Adrenal gland (tissue), 12 donors: Measurements from ENCODE around the gene GRWD1. TPM values are rescaled to one million over a fixed set of nuclear protein-coding genes. Genes with fewer than 3 reads are reported as not detected.
A peak's percentile ranks its signal among the peaks of the same experiment; 100 is the strongest.

Source experiments
- DNase-seq, 7 donors: peaks; one replicate each; pipeline ENCODE4 v3.0.0-alpha.2; 2019 to 2020
- H3K27ac ChIP-seq, 5 donors: fragments of 200-600 bp; sonication (generic) in 4 of 5; 1 replicate in 3 of 5; 2 replicates in 2 of 5; pipeline versions ENCODE4 v1.5.1 to v1.8.0; 2016 to 2020; ENCODE audit warnings: mild to moderate bottlenecking in 1 of 5
- H3K27me3 ChIP-seq: fragments of 200-600 bp; 2 replicates; pipeline ENCODE4 v1.8.0; 2021
- H3K36me3 ChIP-seq, 2 donors: fragments of 200-600 bp; replicated peaks in 1 of 2; 1 replicate in 1 of 2; 2 replicates in 1 of 2; pipeline versions ENCODE4 v1.5.1 to v1.8.0; 2018 to 2022
- H3K4me1 ChIP-seq, 2 donors: fragments of 200-600 bp; replicated peaks in 1 of 2; 1 replicate in 1 of 2; 2 replicates in 1 of 2; pipeline versions ENCODE4 v1.5.1 to v1.8.0; 2018 to 2021
- H3K4me3 ChIP-seq, 4 donors: fragments of 200-600 bp; sonication (generic) in 3 of 4; one replicate each; pipeline ENCODE4 v1.5.1; 2016 to 2018
- H3K9me3 ChIP-seq, 3 donors: fragments of 200-600 bp; sonication (generic) in 1 of 3; replicated peaks in 1 of 3; 1 replicate in 2 of 3; 2 replicates in 1 of 3; pipeline versions ENCODE4 v1.5.1 to v1.8.0; 2016 to 2021
- POLR2A ChIP-seq, 2 donors: fragments of 450-650 bp; IDR thresholded peaks; one replicate each; pipeline ENCODE4 v1.6.1; 2017; ENCODE audit warnings: antibody characterized with exemption in 2 of 2, mild to moderate bottlenecking in 2 of 2, moderate library complexity in 1 of 2
- WGBS, 4 donors: extraction: QIAGEN DNeasy Blood & Tissue Kit in 2 of 4; methylation state at CpG; one replicate each; pipeline versions ENCODE4 v1.1.5 to v1.1.7; 2013 to 2017; 5-methylcytosine and 5-hydroxymethylcytosine counted together
- intact Hi-C, 2 donors: fragments of 100-400 bp; cut with DNase I; formaldehyde crosslinking; loops; one replicate each; pipeline versions ENCODE4 v1.14.1 to v1.15.0; 2022 to 2023
- polyA plus RNA-seq, 3 donors: library from polyadenylated mRNA; stranded (reverse); fragments of 200-250 nt in 2 of 3; fragments of 350-450 nt in 1 of 3; fragmentation: Illumina TruSeq in 1 of 3; extraction: RNeasy Lipid Tissue Mini Kit (QIAGEN cat#74804) in 1 of 3; gene quantifications; one replicate each; pipeline ENCODE4 v1.2.3, GENCODE V29; 2013 to 2014
- total RNA-seq, 9 donors: library from RNA; depleted of rRNA in 4 of 9; stranded (reverse); fragments of >200 nt in 4 of 9; fragments of 120-200 nt in 1 of 9; fragmentation: NEBNext Ultra II Directional in 1 of 9; extraction: Animal tissue kit (Norgen Biotek cat#: 25700) in 1 of 9; gene quantifications; one replicate each; pipeline versions ENCODE4 v1.1.0 to v1.2.4, GENCODE V29; 2013 to 2023
- TF ChIP-seq, protein P1 (sequence below), 6 experiments: fragments of 450-650 bp in 4 of 6; fragments of 200-600 bp in 2 of 6; sonication (generic) in 1 of 6; IDR thresholded peaks; 1 replicate in 5 of 6; 2 replicates in 1 of 6; pipeline versions ENCODE4 v1.5.1 to v1.8.0; 2016 to 2021; ENCODE audit warnings: antibody characterized with exemption in 6 of 6, mild to moderate bottlenecking in 2 of 6, moderate library complexity in 1 of 6
- donor health status: healthy with polysubstance abuse.
- donor health status: Bipolar disorder and iron deficiency.
- donor health status: DM: yes; HTN: yes; CAD: no.
- donor health status: DM: no; HTN: no; CAD: no.
- donor health status: DM: no; HTN: no; CAD: no.
- donor health status: DM: yes; HTN: yes; CAD: no.

The GRWD1 gene
- total and polyA plus RNA-seq, 12 donors = 6.6 to 48.4 (median 24.0) TPM

DNA sequence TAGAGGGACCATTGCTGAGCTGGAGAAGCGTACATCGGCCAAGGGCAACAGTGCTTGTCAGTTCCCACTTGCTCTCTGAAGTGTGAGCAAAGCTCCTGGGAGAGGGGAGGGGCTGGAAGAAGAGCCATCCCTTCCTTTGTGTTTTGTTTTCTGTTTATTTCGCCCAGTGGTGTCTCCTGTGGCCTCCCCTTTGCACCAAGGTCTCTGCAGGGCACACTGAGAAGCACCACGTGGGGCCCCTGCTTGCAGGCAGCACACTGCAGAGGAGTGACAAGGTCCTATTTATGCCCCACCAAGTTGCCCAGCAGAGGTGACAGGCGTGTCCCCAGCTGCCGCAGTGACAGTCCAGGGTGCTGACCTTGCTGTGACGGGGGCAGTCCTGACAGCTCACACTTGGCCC is 28.4 kb upstream of the GRWD1 start:
- Histone ChIP-seq H3K36me3 (no peaks in the 10 kb centered on the region), H3K27ac (no peak overlapping the region), H3K27me3 (no peaks in the 10 kb centered on the region), H3K4me3 (no peak overlapping the region), H3K9me3 (no peaks in the 10 kb centered on the region), H3K4me1 (peaks cover 0 to 3% of the 10 kb centered on the region in 2 donors)
- WGBS, 4 donors = 36 to 46% (median 44%) methylated on average over 5 to 7 of the region's 7 CpGs
- DNase-seq = peak in 4 of 7 donors; percentile 54 to 68 (median 61)
- intact Hi-C loops = no loop called here
- TF ChIP-seq, protein P1, sequence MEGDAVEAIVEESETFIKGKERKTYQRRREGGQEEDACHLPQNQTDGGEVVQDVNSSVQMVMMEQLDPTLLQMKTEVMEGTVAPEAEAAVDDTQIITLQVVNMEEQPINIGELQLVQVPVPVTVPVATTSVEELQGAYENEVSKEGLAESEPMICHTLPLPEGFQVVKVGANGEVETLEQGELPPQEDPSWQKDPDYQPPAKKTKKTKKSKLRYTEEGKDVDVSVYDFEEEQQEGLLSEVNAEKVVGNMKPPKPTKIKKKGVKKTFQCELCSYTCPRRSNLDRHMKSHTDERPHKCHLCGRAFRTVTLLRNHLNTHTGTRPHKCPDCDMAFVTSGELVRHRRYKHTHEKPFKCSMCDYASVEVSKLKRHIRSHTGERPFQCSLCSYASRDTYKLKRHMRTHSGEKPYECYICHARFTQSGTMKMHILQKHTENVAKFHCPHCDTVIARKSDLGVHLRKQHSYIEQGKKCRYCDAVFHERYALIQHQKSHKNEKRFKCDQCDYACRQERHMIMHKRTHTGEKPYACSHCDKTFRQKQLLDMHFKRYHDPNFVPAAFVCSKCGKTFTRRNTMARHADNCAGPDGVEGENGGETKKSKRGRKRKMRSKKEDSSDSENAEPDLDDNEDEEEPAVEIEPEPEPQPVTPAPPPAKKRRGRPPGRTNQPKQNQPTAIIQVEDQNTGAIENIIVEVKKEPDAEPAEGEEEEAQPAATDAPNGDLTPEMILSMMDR (IDR thresholded peaks at IDR 0.05) = no peak
- TF ChIP-seq POLR2A (IDR thresholded peaks at IDR 0.05) = no peak

DNA sequence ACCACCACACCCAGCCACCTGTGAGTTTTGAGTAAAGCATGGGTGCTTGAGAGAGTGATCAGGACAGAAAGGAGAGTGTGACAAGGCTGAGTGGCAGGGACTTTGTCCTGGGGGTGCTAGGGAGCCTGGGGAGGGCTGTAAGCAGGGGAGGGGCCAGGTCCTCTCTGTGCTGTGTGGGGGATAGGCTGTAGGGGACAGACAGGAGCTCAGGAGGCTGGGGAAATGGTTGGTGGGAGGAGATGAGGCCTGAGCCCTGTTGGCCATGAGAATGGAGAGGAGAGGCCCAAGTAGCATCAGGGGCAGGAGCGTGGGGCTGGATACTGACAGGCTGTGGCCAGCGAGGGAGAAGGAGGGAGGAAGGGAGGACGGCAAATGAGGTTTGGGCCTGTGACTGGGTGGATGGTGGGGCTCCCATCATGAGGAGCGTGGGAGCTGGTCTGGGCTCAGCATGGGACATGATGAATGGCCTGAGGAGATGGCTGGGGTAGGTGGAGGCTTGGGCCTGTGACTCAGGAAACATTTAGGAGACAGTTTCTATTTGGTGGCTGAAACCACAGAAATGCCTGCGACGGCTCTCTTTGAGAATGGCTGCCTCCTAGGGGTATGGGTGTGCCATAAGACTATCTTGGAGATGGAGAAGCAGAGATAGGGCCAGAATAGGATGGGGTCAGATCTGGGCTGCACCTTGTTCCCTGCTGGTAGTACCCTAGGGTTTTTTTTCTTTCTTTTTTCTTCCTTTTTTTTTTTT is 27.3 kb upstream of the GRWD1 start:
- no peaks in the 10 kb centered on the region for H3K27me3 ChIP-seq
- 84 to 95% (median 87%) methylated on average over 6 of the region's 6 CpGs for WGBS, 4 donors
- intact Hi-C loops = no loop called here
- peaks cover 0 to 3% of the 10 kb centered on the region in 2 donors for H3K4me1 ChIP-seq
- H3K9me3 ChIP-seq = no peaks in the 10 kb centered on the region
- no peak for DNase-seq
- H3K36me3 ChIP-seq = no peaks in the 10 kb centered on the region
- TF ChIP-seq, protein P1 (IDR thresholded peaks at IDR 0.05) = no peak
- TF ChIP-seq POLR2A (IDR thresholded peaks at IDR 0.05) = no peak
- no peak overlapping the region for H3K27ac ChIP-seq
- H3K4me3 ChIP-seq = no peak overlapping the region

DNA sequence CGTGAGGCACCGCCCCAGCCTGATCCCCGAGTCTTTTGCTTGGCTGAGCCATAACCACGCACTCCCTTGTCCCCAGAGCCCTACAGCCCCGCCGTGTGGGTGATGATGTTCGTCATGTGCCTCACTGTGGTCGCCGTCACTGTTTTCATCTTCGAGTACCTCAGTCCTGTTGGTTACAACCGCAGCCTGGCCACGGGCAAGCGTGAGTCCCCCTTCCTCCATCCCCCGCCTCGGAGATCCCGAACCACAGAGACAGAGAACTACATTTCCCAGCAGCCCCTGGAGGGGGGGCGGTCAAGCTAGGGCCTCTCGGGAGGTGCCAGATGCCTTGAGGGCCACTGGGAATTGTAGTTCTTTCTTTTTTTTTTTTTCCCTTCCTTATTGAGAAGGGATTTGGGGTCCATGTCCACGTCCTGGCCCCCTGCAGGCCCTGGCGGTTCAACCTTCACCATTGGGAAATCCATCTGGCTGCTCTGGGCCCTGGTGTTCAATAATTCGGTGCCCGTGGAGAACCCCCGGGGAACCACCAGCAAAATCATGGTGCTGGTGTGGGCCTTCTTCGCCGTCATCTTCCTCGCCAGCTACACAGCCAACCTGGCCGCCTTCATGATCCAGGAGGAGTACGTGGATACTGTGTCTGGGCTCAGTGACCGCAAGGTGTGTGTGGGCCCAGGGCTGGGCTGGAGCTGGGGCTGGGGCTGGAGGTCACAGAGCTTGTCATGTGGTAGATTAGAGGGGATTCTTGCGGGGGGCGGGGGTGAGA is 26.4 kb upstream of the GRWD1 start:
- no peaks in the 10 kb centered on the region for H3K27me3 ChIP-seq
- intact Hi-C loops = no loop called here
- TF ChIP-seq POLR2A (IDR thresholded peaks at IDR 0.05) = no peak
- TF ChIP-seq, protein P1 (IDR thresholded peaks at IDR 0.05) = no peak
- no peak overlapping the region for H3K27ac ChIP-seq
- no peaks in the 10 kb centered on the region for H3K9me3 ChIP-seq
- no peaks in the 10 kb centered on the region for H3K36me3 ChIP-seq
- H3K4me1 ChIP-seq = peaks cover 0 to 3% of the 10 kb centered on the region in 2 donors
- DNase-seq = peak in 5 of 7 donors; percentile 53 to 67 (median 60)
- WGBS, 4 donors = 65 to 74% (median 71%) methylated on average over 16 to 31 of the region's 31 CpGs
- no peak overlapping the region for H3K4me3 ChIP-seq

DNA sequence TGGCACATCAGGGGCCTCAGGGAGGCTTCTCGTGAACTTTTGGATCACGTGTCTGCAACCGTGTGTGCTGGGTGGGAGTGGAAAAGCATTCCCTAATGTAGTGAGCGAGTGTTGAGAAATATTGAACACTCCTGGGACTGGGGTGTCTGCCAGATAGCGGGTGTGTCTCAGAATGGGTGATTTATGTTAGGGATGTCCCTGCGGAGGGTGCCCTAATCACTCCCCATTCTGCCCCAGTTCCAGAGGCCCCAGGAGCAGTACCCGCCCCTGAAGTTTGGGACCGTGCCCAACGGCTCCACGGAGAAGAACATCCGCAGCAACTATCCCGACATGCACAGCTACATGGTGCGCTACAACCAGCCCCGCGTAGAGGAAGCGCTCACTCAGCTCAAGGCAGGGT is 24.2 kb upstream of the GRWD1 start:
- intact Hi-C loops = no loop called here
- TF ChIP-seq, protein P1 (IDR thresholded peaks at IDR 0.05) = no peak
- no peak for TF ChIP-seq POLR2A (IDR thresholded peaks at IDR 0.05)
- Histone ChIP-seq H3K36me3 (no peaks in the 10 kb centered on the region), H3K4me3 (no peak overlapping the region), H3K27ac (no peak overlapping the region), H3K9me3 (no peaks in the 10 kb centered on the region), H3K4me1 (peaks cover 0 to 10% of the 10 kb centered on the region in 2 donors), H3K27me3 (no peaks in the 10 kb centered on the region)
- WGBS, 4 donors = 59 to 87% (median 69%) methylated on average over 7 to 16 of the region's 16 CpGs
- no peak for DNase-seq
